Measurements from ENCODE around the gene SNCG.
A peak's percentile ranks its signal among the peaks of the same experiment; 100 is the strongest.
"Not testable (repeated sequence)": the region's sequence is repeated elsewhere in the genome, so short reads cannot be mapped to it uniquely, and the experiment has no call there.

SNCG gene

GRCh38 chr10:86971232-86971991 is 13.0 kb downstream of the SNCG start:
- H3K36me3 Mint-ChIP-seq (ENCODE audit: low read depth), result no peaks in the 10 kb centered on the region
- peaks cover 11% of the 10 kb centered on the region for H3K27me3 Mint-ChIP-seq
- DNase-seq (peak; percentile 83), ATAC-seq (peak; percentile 75)
- peaks cover 23% of the 10 kb centered on the region for H3K4me1 Mint-ChIP-seq
- H3K27ac Mint-ChIP-seq, result peak overlapping the region; percentile 77
- H3K9me3 Mint-ChIP-seq, result no peaks in the 10 kb centered on the region
- peak overlapping the region; percentile 69 for H3K4me3 Mint-ChIP-seq

DNA sequence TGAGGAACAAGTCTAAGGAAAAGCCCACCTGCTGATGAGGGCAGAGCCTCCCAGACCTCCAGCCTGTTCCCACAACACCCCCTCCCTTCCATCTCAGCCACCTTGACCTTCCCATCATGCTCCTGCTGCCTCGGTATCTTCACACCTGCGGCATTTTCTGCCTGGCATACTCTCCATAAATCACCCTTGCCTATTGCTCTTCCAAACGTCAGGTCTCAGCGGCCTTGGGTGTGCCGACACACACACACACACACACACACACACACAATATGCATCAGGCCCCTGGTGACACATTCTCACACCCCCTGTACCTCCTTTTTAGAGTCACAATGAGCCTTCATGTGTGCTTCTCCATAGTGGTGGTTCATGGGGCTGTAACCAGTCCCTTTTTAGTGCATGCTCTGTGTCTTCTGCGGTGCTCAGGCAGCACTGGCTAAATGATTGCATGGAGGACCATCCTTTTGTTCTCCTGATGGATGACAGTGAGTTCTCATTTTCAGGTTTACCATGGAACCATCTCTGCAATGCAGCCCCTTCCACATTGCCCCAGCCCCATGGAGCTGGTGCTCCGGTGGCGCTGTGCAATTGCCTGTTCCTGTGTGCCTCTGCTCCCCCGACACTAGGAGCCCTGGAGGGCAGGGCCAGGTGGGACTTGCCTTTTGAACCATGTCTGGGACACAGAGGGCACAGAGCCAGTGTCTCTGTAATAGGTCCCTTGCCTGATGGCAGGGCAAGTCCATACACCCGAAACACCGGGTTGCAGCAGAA is 14.4 kb downstream of the SNCG start:
- Mint-ChIP-seq H3K4me3 (peak overlapping the region; percentile 24), H3K4me1 (peaks cover 17% of the 10 kb centered on the region), H3K36me3 (ENCODE audit: low read depth) (no peaks in the 10 kb centered on the region), H3K9me3 (no peaks in the 10 kb centered on the region), H3K27me3 (peaks cover 12% of the 10 kb centered on the region), H3K27ac (no peak overlapping the region)
- DNase-seq, result no peak
- ATAC-seq, result no peak

DNA sequence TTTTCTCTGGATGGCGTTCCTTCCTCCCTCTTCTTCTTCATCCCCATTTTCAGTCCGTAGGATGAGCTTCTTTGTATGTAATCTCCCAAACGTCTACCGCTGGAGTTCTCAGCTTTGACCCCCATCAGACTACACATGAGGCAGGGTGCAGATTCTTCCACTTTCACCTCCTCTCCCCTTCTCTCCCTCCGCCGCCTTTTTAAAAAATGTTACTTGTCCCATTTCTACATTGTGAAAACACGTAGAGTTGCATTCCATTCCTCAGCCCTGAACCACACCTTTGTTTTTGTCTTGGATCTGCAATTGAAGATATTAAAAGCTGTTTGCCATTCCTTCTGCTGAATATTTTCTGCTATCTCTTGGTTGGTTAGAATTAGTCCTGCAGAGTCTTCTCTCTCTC is 16.1 kb downstream of the SNCG start:
- ATAC-seq (no peak), DNase-seq (no peak)
- Mint-ChIP-seq H3K27me3 (peaks cover 6% of the 10 kb centered on the region), H3K36me3 (ENCODE audit: low read depth) (no peaks in the 10 kb centered on the region), H3K4me3 (no peak overlapping the region), H3K9me3 (no peaks in the 10 kb centered on the region), H3K27ac (no peak overlapping the region), H3K4me1 (peaks cover 11% of the 10 kb centered on the region)

GRCh38 chr10:86976362-86977056 is 18.1 kb downstream of the SNCG start:
- Mint-ChIP-seq H3K27me3 (peaks cover 6% of the 10 kb centered on the region), H3K4me3 (no peak overlapping the region), H3K9me3 (no peaks in the 10 kb centered on the region), H3K4me1 (peaks cover 5% of the 10 kb centered on the region), H3K36me3 (ENCODE audit: low read depth) (no peaks in the 10 kb centered on the region), H3K27ac (no peak overlapping the region)
- DNase-seq, result no peak
- no peak for ATAC-seq

GRCh38 chr10:86978457-86978856 is 20.1 kb downstream of the SNCG start:
- H3K4me1 Mint-ChIP-seq; H3K27me3 Mint-ChIP-seq; H3K36me3 Mint-ChIP-seq (ENCODE audit: low read depth); H3K9me3 Mint-ChIP-seq; DNase-seq; H3K4me3 Mint-ChIP-seq; H3K27ac Mint-ChIP-seq; ATAC-seq: not testable (repeated sequence)

GRCh38 chr10:86979296-86979818 is 21.0 kb downstream of the SNCG start:
- DNase-seq, result no peak
- no peak for ATAC-seq
- Mint-ChIP-seq H3K27me3 (peaks cover 2% of the 10 kb centered on the region), H3K27ac (no peak overlapping the region), H3K4me3 (no peak overlapping the region), H3K9me3 (no peaks in the 10 kb centered on the region), H3K4me1 (no peaks in the 10 kb centered on the region), H3K36me3 (ENCODE audit: low read depth) (no peaks in the 10 kb centered on the region)

GRCh38 chr10:86979977-86980448 is 21.6 kb downstream of the SNCG start:
- Mint-ChIP-seq H3K4me3 (no peak overlapping the region), H3K27me3 (peaks cover 2% of the 10 kb centered on the region), H3K36me3 (ENCODE audit: low read depth) (no peaks in the 10 kb centered on the region), H3K4me1 (no peaks in the 10 kb centered on the region), H3K27ac (no peak overlapping the region), H3K9me3 (no peaks in the 10 kb centered on the region)
- no peak for DNase-seq
- no peak for ATAC-seq

DNA sequence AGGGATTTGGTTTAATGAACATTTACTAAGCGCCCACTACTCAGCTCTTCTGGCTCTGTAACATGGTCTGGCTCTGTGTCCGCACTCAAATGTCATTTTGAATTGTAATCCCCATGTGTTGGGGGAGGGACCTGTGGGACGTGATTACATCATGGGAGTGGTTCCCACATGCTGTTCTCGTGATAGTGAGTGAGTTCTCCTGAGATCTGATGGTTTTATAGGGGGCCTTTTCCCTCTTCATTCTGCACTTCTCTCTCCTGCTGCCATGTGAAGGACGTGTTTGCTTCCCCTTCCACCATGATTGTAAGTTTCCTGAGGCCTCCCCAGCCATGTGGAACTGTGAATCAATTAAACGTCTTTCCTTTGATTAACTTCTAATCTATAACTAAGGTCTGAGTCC is 22.6 kb downstream of the SNCG start:
- not testable (repeated sequence) for H3K27me3 Mint-ChIP-seq; H3K36me3 Mint-ChIP-seq (ENCODE audit: low read depth); DNase-seq; H3K4me1 Mint-ChIP-seq; H3K27ac Mint-ChIP-seq; H3K4me3 Mint-ChIP-seq; H3K9me3 Mint-ChIP-seq; ATAC-seq

- Mint-ChIP-seq H3K4me3 (no peak overlapping the region), H3K27ac (no peak overlapping the region), H3K36me3 (ENCODE audit: low read depth) (no peaks in the 10 kb centered on the region), H3K4me1 (no peaks in the 10 kb centered on the region), H3K27me3 (peaks cover 2% of the 10 kb centered on the region), H3K9me3 (no peaks in the 10 kb centered on the region)
- ATAC-seq (no peak), DNase-seq (no peak)
Observed at GRCh38 chr10:86981716-86982115, 23.3 kb downstream of the SNCG start.

DNA sequence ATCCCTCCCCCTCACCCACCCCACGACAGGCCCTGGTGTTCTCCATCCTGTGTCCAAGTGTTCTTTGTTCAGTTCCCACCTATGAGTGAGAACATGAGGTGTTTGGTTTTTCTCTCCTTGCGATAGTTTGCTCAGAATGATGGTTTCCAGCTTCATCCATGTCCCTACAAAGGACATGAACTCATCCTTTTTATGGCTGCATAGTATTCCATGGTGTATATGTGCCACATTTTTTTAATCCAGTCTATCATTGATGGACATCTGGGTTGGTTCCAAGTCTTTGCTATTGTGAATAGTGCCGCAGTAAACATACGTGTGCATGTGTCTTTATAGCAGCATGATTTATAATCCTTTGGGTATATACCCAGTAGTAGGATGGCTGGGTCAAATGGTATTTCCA is 26.1 kb downstream of the SNCG start:
- H3K36me3 Mint-ChIP-seq (ENCODE audit: low read depth); ATAC-seq; H3K4me1 Mint-ChIP-seq; H3K27me3 Mint-ChIP-seq; H3K9me3 Mint-ChIP-seq; DNase-seq; H3K27ac Mint-ChIP-seq; H3K4me3 Mint-ChIP-seq: not testable (repeated sequence)

DNA sequence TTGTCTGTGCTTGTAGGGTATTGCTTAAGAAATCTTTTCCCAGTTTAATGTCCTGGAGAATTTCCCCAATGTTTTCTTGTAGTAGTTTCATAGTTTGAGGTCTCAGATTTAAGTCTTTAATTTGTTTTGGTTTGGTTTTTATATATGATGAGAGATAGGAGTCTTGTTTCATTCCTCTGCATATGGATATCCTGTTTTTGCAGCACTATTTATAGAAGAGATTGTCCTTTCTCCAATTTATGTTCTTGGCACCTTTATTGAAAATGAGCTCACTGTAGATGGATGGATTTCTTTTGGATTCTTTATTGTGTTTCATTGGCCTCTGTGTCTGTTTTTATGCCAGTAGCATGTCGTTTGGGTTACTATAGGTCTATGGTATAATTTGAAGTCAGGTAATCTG is 30.1 kb downstream of the SNCG start:
- peaks cover 12% of the 10 kb centered on the region for H3K27me3 Mint-ChIP-seq
- no peak for DNase-seq
- no peak for ATAC-seq
- H3K4me1 Mint-ChIP-seq, result no peaks in the 10 kb centered on the region
- no peaks in the 10 kb centered on the region for H3K36me3 Mint-ChIP-seq (ENCODE audit: low read depth)
- no peak overlapping the region for H3K27ac Mint-ChIP-seq
- H3K4me3 Mint-ChIP-seq, result no peak overlapping the region
- no peaks in the 10 kb centered on the region for H3K9me3 Mint-ChIP-seq

DNA sequence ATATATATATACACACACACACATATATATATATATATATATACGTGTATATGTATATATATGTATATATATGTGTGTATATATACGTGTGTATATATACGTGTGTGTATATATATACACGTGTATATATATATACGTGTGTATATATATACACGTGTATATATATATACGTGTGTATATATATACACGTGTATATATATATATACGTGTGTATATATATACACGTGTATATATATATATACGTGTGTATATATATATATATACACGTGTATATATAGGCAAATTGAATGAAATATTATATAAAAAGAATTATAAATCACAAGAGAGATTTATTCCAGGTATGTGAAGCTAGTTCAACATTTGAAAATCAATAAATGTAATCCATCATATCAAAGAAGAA is 33.0 kb downstream of the SNCG start:
- H3K4me3 Mint-ChIP-seq; H3K36me3 Mint-ChIP-seq (ENCODE audit: low read depth): not testable (repeated sequence)

DNA sequence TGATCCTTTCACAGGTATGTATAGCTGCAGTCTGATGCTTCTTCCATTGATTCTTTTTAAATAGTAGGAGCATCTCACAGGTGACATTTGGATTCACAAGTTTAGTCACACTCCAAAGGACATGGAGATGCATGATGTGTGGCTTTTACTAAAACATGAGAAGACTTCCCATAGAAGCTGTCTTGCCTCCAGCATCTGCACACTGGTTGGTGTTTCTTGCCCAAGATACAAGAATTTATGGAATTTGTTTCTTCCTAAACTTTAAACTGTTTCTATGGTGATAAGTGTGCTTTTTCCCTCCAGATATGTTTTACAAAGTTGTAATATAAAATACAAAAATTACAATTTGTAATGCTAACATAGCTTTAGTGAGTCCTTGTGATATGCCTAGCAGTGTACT is 34.1 kb downstream of the SNCG start:
- Mint-ChIP-seq H3K36me3 (ENCODE audit: low read depth) (no peaks in the 10 kb centered on the region), H3K4me1 (no peaks in the 10 kb centered on the region), H3K27ac (no peak overlapping the region), H3K9me3 (no peaks in the 10 kb centered on the region), H3K4me3 (no peak overlapping the region), H3K27me3 (peaks cover 12% of the 10 kb centered on the region)
- DNase-seq (no peak), ATAC-seq (no peak)

More for the DNA sequence above, 33.0 kb downstream of the SNCG start:
- not testable (repeated sequence) for ATAC-seq, DNase-seq, H3K27ac Mint-ChIP-seq, H3K9me3 Mint-ChIP-seq, H3K4me1 Mint-ChIP-seq
- peaks cover 12% of the 10 kb centered on the region for H3K27me3 Mint-ChIP-seq

GRCh38 chr10:86992929-86993328 is 34.5 kb downstream of the SNCG start:
- Mint-ChIP-seq H3K27ac (no peak overlapping the region), H3K4me1 (no peaks in the 10 kb centered on the region), H3K27me3 (peaks cover 12% of the 10 kb centered on the region), H3K9me3 (no peaks in the 10 kb centered on the region), H3K4me3 (no peak overlapping the region), H3K36me3 (ENCODE audit: low read depth) (no peaks in the 10 kb centered on the region)
- ATAC-seq, result no peak
- DNase-seq, result no peak
